PC-3 (cell line): Measurements from ENCODE around the gene NIF3L1.

Experiments
- CTCF ChIP-seq: fragments of 300-600 bp; sonication (generic); conservative IDR thresholded peaks from 2 replicates; pipeline ENCODE4 v1.5.1; 2017; ENCODE audit warnings: antibody characterized with exemption, low read depth, mild to moderate bottlenecking, low read length
- EZH2 ChIP-seq: fragments of 300-600 bp; sonication (generic); IDR thresholded peaks from one replicate; pipeline ENCODE4 v1.6.1; 2017; ENCODE audit warnings: antibody characterized with exemption, mild to moderate bottlenecking, low read length; ENCODE audit not compliant: unreplicated experiment
- EZH2phosphoT487 ChIP-seq: fragments of 300-600 bp; sonication (generic); IDR thresholded peaks from 2 replicates; pipeline ENCODE4 v1.6.1; 2018; ENCODE audit warnings: mild to moderate bottlenecking, antibody characterized with exemption, low read length, borderline replicate concordance

DNA sequence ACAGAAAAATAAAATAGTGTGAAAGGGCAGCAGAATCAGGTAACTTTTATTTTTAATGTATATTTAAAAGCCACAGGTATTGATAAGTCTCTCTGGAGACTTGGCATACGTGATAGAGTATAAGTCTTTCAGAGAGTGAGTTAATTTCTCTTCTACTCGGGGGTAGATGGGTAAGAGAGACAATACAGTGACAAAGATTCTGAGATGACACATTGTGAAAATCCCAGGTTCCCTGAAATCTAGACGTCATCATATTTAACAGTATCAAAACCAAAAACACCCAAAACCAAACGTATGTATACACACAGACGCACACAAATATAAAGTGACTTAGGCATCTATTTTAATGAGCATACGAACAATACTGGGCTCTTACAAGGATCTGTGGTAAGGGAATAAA, 33.3 kb downstream of the NIF3L1 start:
- TF ChIP-seq CTCF (no peak), EZH2phosphoT487 (no peak), EZH2 (no peak)
